Stomach (tissue), 4 donors: ENCODE results near the gene SPOCK3.

ENCODE experiments used
- CTCF ChIP-seq, 7 experiments: fragments of 450-650 bp in 4 of 7; fragments of 200-600 bp in 3 of 7; sonication (generic) in 3 of 7; IDR thresholded peaks; one replicate each; pipeline ENCODE4 v1.5.1; 2016 to 2019; ENCODE audit warnings: antibody characterized with exemption in 7 of 7, control low read depth in 2 of 7, mild to moderate bottlenecking in 1 of 7
- EP300 ChIP-seq: sonication (generic); formaldehyde crosslinking; IDR thresholded peaks from one replicate; pipeline ENCODE4 v1.6.1; 2017; ENCODE audit warnings: antibody characterized with exemption
- POLR2A ChIP-seq, 4 donors: fragments of 450-650 bp; IDR thresholded peaks; one replicate each; pipeline ENCODE4 v1.6.1; 2016; ENCODE audit warnings: antibody characterized with exemption in 4 of 4, control low read depth in 2 of 4, mild to moderate bottlenecking in 1 of 4, moderate library complexity in 1 of 4
- POLR2AphosphoS5 ChIP-seq, 3 donors: sonication (generic); formaldehyde crosslinking; IDR thresholded peaks; one replicate each; pipeline ENCODE4 v1.6.1; 2016; ENCODE audit warnings: antibody characterized with exemption in 3 of 3

GRCh38 chr4:167003326-167003725, 231.0 kb downstream of the SPOCK3 start:
- TF ChIP-seq CTCF (IDR thresholded peaks at IDR 0.05) = no peak
- no peak for TF ChIP-seq EP300
- no peak for TF ChIP-seq POLR2A (IDR thresholded peaks at IDR 0.05)
- no peak for TF ChIP-seq POLR2AphosphoS5 (IDR thresholded peaks at IDR 0.05)
